ENCODE results near the gene CDH4.

Gene CDH4

GRCh38 chr20:61929561-61929960 lies 677.5 kb downstream of the CDH4 start:
- Mint-ChIP-seq H3K27ac (no peak overlapping the region), H3K4me3 (no peak overlapping the region)

GRCh38 chr20:61929971-61930666 lies 678.1 kb downstream of the CDH4 start:
- Mint-ChIP-seq H3K9me3 (no peaks in the 10 kb centered on the region), H3K27me3 (no peaks in the 10 kb centered on the region), H3K4me3 (no peak overlapping the region), H3K36me3 (no peaks in the 10 kb centered on the region), H3K27ac (no peak overlapping the region), H3K4me1 (no peaks in the 10 kb centered on the region)

More at GRCh38 chr20:61929561-61929960, 677.5 kb downstream of the CDH4 start:
- Mint-ChIP-seq H3K27me3 (no peaks in the 10 kb centered on the region), H3K36me3 (no peaks in the 10 kb centered on the region), H3K9me3 (no peaks in the 10 kb centered on the region), H3K4me1 (no peaks in the 10 kb centered on the region)

- H3K27me3 Mint-ChIP-seq = no peaks in the 10 kb centered on the region
- H3K9me3 Mint-ChIP-seq = no peaks in the 10 kb centered on the region
- H3K36me3 Mint-ChIP-seq = no peaks in the 10 kb centered on the region
- H3K4me3 Mint-ChIP-seq = no peak overlapping the region
- H3K27ac Mint-ChIP-seq = no peak overlapping the region
- H3K4me1 Mint-ChIP-seq = no peaks in the 10 kb centered on the region
These were observed 678.9 kb downstream of the CDH4 start for GRCh38 chr20:61930776-61931475.

GRCh38 chr20:61931476-61932198 lies 679.6 kb downstream of the CDH4 start:
- Mint-ChIP-seq H3K36me3 (no peaks in the 10 kb centered on the region), H3K4me1 (no peaks in the 10 kb centered on the region), H3K4me3 (no peak overlapping the region), H3K27ac (no peak overlapping the region), H3K9me3 (no peaks in the 10 kb centered on the region), H3K27me3 (no peaks in the 10 kb centered on the region)

- Mint-ChIP-seq H3K4me1 (no peaks in the 10 kb centered on the region), H3K27ac (no peak overlapping the region), H3K4me3 (no peak overlapping the region), H3K9me3 (no peaks in the 10 kb centered on the region), H3K27me3 (no peaks in the 10 kb centered on the region), H3K36me3 (no peaks in the 10 kb centered on the region)
These were observed 680.1 kb downstream of the CDH4 start for GRCh38 chr20:61932199-61932592.

- Mint-ChIP-seq H3K36me3 (no peaks in the 10 kb centered on the region), H3K4me3 (no peak overlapping the region), H3K27me3 (no peaks in the 10 kb centered on the region)
These were observed 680.8 kb downstream of the CDH4 start for GRCh38 chr20:61932711-61933480.

DNA sequence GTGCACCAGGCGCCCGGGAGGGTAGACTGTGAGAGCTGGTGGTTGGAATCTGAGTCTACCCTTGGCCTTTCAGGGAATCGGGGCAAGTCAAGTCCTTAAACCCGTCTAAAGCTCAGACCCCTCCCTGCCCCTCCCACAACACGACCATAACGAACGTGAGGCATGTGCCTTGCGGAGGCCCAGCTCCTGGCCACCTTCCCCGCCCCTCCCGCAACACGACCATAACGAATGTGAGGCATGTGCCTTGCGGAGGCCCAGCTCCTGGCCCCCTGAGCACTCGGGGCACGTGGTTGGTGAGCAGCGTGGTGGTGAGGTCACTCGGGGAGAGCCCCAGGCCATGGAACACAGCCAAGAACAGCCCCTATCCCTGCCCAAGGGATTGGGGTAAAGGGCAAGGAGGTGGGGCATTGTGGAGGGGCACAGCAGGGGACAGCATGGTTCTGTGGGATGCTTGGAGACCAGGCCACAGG lies 681.5 kb downstream of the CDH4 start:
- Mint-ChIP-seq H3K4me3 (no peak overlapping the region), H3K9me3 (no peaks in the 10 kb centered on the region), H3K4me1 (no peaks in the 10 kb centered on the region), H3K36me3 (no peaks in the 10 kb centered on the region), H3K27me3 (no peaks in the 10 kb centered on the region), H3K27ac (no peak overlapping the region)

More at GRCh38 chr20:61932711-61933480, 680.8 kb downstream of the CDH4 start:
- no peaks in the 10 kb centered on the region for H3K4me1 Mint-ChIP-seq
- H3K27ac Mint-ChIP-seq = no peak overlapping the region
- H3K9me3 Mint-ChIP-seq = no peaks in the 10 kb centered on the region

GRCh38 chr20:61933951-61934715 lies 682.1 kb downstream of the CDH4 start:
- no peaks in the 10 kb centered on the region for H3K9me3 Mint-ChIP-seq
- H3K27me3 Mint-ChIP-seq = no peaks in the 10 kb centered on the region
- H3K36me3 Mint-ChIP-seq = no peaks in the 10 kb centered on the region
- no peak overlapping the region for H3K27ac Mint-ChIP-seq
- H3K4me1 Mint-ChIP-seq = no peaks in the 10 kb centered on the region
- no peak overlapping the region for H3K4me3 Mint-ChIP-seq

- no peaks in the 10 kb centered on the region for H3K4me1 Mint-ChIP-seq
- no peaks in the 10 kb centered on the region for H3K27me3 Mint-ChIP-seq
- no peak overlapping the region for H3K4me3 Mint-ChIP-seq
- H3K9me3 Mint-ChIP-seq = no peaks in the 10 kb centered on the region
- H3K36me3 Mint-ChIP-seq = no peaks in the 10 kb centered on the region
- no peak overlapping the region for H3K27ac Mint-ChIP-seq
These were observed 682.9 kb downstream of the CDH4 start for GRCh38 chr20:61934716-61935530.

GRCh38 chr20:61935926-61936700 lies 684.1 kb downstream of the CDH4 start:
- H3K27me3 Mint-ChIP-seq = no peaks in the 10 kb centered on the region
- no peaks in the 10 kb centered on the region for H3K36me3 Mint-ChIP-seq
- no peaks in the 10 kb centered on the region for H3K4me1 Mint-ChIP-seq
- no peak overlapping the region for H3K27ac Mint-ChIP-seq
- H3K9me3 Mint-ChIP-seq = no peaks in the 10 kb centered on the region
- H3K4me3 Mint-ChIP-seq = no peak overlapping the region

GRCh38 chr20:61936701-61937131 lies 684.7 kb downstream of the CDH4 start:
- Mint-ChIP-seq H3K9me3 (no peaks in the 10 kb centered on the region), H3K27ac (no peak overlapping the region), H3K4me3 (no peak overlapping the region), H3K36me3 (no peaks in the 10 kb centered on the region), H3K4me1 (no peaks in the 10 kb centered on the region), H3K27me3 (no peaks in the 10 kb centered on the region)

DNA sequence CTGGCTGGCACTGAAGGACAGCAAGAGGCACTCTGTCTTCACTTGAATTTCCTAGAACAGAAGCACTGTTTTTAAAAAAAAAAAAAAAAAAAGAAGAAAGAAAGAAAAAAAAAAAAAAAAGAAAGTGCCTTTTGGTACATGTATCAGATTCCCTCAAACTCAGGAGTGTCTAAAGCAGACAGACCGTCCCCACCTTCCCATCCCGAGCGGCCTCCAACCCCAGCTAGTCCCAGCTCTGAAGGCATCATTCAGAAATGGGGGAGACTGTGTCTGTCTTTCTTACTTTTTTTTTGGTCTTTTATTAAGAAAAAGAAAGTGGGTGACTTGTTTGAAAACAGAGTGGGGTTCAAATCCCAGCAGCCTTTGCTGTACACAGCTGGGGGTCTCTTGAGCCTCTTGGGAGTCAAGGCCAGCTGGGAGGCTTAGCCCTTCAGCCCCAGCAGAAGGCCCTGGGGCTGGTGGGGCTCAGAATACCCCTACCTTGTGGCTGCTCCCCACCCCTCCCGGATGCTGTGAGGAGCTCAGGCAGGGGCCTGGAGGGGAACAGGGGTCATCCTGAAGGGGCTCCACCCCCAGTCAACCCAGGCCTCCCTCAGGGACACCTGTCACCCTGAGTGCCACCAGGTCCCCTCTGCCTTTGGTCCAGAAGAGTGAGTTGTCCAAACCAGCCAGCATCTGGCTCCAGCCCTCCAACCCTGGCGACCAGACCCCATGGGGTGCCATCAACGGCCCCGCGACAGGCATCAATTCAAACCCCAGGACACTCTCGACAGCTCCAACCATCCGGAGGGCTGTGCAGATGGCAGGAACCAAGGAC lies 685.3 kb downstream of the CDH4 start:
- no peaks in the 10 kb centered on the region for H3K4me1 Mint-ChIP-seq
- H3K27ac Mint-ChIP-seq = no peak overlapping the region
- H3K36me3 Mint-ChIP-seq = no peaks in the 10 kb centered on the region
- no peak overlapping the region for H3K4me3 Mint-ChIP-seq
- H3K27me3 Mint-ChIP-seq = no peaks in the 10 kb centered on the region
- no peaks in the 10 kb centered on the region for H3K9me3 Mint-ChIP-seq
